WTC11 (cell line): ENCODE measurements around the gene SEC31B. TPM values are rescaled to one million over a fixed set of nuclear protein-coding genes. Genes with fewer than 3 reads are reported as not detected.

Experiments used
- ATAC-seq: fragments of 200-7000 bp; cut with Tn5 transposase; 2 replicates; pipeline ENCODE4 v1.10.0; 2021; ENCODE audit warnings: mild to moderate bottlenecking, moderate library complexity
- CTCF ChIA-PET: fragments of 300-600 bp; sonication (Branson Sonifier 250); formaldehyde crosslinking; loops from one replicate; lab custom pipeline; 2021; ENCODE audit warnings: antibody characterized with exemption; lab: Charles Lee
- POLR2A ChIA-PET: fragments of 350-600 bp; sonication (Branson Sonifier 250); formaldehyde crosslinking; loops from one replicate; lab custom pipeline; 2021; ENCODE audit warnings: antibody characterized with exemption; lab: Charles Lee
- DNase-seq: peaks from one replicate; pipeline ENCODE4 v3.0.0; 2021; ENCODE audit warnings: low spot score
- H3K27ac Mint-ChIP-seq: 2 replicates; pipeline ENCODE4 v1.8.0; 2021; ENCODE audit warnings: mixed read lengths
- H3K27me3 Mint-ChIP-seq: 2 replicates; pipeline ENCODE4 v1.8.0; 2021; ENCODE audit warnings: low read depth, mild to moderate bottlenecking, moderate library complexity, mixed read lengths
- H3K36me3 Mint-ChIP-seq: 2 replicates; pipeline ENCODE4 v1.8.0; 2021; ENCODE audit warnings: mixed read lengths
- H3K4me1 Mint-ChIP-seq: 2 replicates; pipeline ENCODE4 v1.8.0; 2022; ENCODE audit warnings: mixed read lengths
- H3K4me3 Mint-ChIP-seq: 2 replicates; pipeline ENCODE4 v1.8.0; 2021; ENCODE audit warnings: mild to moderate bottlenecking, moderate library complexity, mixed read lengths
- H3K9me3 Mint-ChIP-seq: 2 replicates; pipeline ENCODE4 v1.8.0; 2021; ENCODE audit warnings: mixed read lengths
- ATF3 ChIP-seq: sonication (generic); formaldehyde crosslinking; conservative IDR thresholded peaks from 2 replicates; pipeline ENCODE4 v1.8.1; 2022; ENCODE audit warnings: mild to moderate bottlenecking, missing genetic modification reagents
- CBFB ChIP-seq: sonication (generic); formaldehyde crosslinking; IDR thresholded peaks from 2 replicates; pipeline ENCODE4 v1.8.1; 2022; ENCODE audit warnings: mild to moderate bottlenecking, low read depth, missing genetic modification reagents
- CREB1 ChIP-seq: sonication (generic); formaldehyde crosslinking; IDR thresholded peaks from 2 replicates; pipeline ENCODE4 v1.8.0; 2023; ENCODE audit warnings: mild to moderate bottlenecking, missing genetic modification reagents
- ELF4 ChIP-seq: sonication (generic); formaldehyde crosslinking; IDR thresholded peaks from 2 replicates; pipeline ENCODE4 v1.8.1; 2022; ENCODE audit warnings: low read depth, mild to moderate bottlenecking, moderate library complexity, missing genetic modification reagents
- ERG ChIP-seq: fragments of 250-450 bp; sonication (Bioruptor Pico); IDR thresholded peaks from 2 replicates; pipeline ENCODE4 v1.8.0; 2021; ENCODE audit warnings: mild to moderate bottlenecking
- ETV6 ChIP-seq: sonication (generic); formaldehyde crosslinking; IDR thresholded peaks from 2 replicates; pipeline ENCODE4 v1.8.1; 2022; ENCODE audit warnings: mild to moderate bottlenecking, missing genetic modification reagents
- GABPB1 ChIP-seq: sonication (generic); formaldehyde crosslinking; IDR thresholded peaks from 2 replicates; pipeline ENCODE4 v1.8.1; 2023; ENCODE audit warnings: mild to moderate bottlenecking, missing genetic modification reagents
- HMGA2 ChIP-seq: fragments of 250-450 bp; sonication (Bioruptor Pico); IDR thresholded peaks from 2 replicates; pipeline ENCODE4 v1.4.0; 2021; ENCODE audit warnings: mild to moderate bottlenecking, moderate library complexity
- HMGXB4 ChIP-seq: sonication (generic); formaldehyde crosslinking; IDR thresholded peaks from 2 replicates; pipeline ENCODE4 v1.8.1; 2023; ENCODE audit warnings: mild to moderate bottlenecking, moderate library complexity, missing genetic modification reagents
- IRF2 ChIP-seq: sonication (generic); formaldehyde crosslinking; IDR thresholded peaks from 2 replicates; pipeline ENCODE4 v1.8.0; 2022; ENCODE audit warnings: low read depth, missing genetic modification reagents, borderline replicate concordance
- NFE2L1 ChIP-seq: sonication (generic); formaldehyde crosslinking; IDR thresholded peaks from 2 replicates; pipeline ENCODE4 v1.8.1; 2023; ENCODE audit warnings: missing genetic modification reagents
- NFYB ChIP-seq: sonication (generic); formaldehyde crosslinking; conservative IDR thresholded peaks from 2 replicates; pipeline ENCODE4 v1.8.0; 2022; ENCODE audit warnings: low read depth, missing genetic modification reagents
- NR2C2 ChIP-seq: sonication (generic); formaldehyde crosslinking; IDR thresholded peaks from 2 replicates; pipeline ENCODE4 v1.8.0; 2022; ENCODE audit warnings: mild to moderate bottlenecking, missing genetic modification reagents
- NR3C1 ChIP-seq: sonication (generic); formaldehyde crosslinking; conservative IDR thresholded peaks from 2 replicates; pipeline ENCODE4 v1.8.1; 2023; ENCODE audit warnings: low read depth, mild to moderate bottlenecking, missing genetic modification reagents
- PREB ChIP-seq: sonication (generic); formaldehyde crosslinking; IDR thresholded peaks from 2 replicates; pipeline ENCODE4 v1.8.1; 2022; ENCODE audit warnings: mild to moderate bottlenecking, missing genetic modification reagents, moderate library complexity, borderline replicate concordance
- SMAD4 ChIP-seq: sonication (generic); formaldehyde crosslinking; IDR thresholded peaks from 2 replicates; pipeline ENCODE4 v1.8.0; 2022; ENCODE audit warnings: mild to moderate bottlenecking, missing genetic modification reagents
- ZBTB21 ChIP-seq: sonication (generic); formaldehyde crosslinking; IDR thresholded peaks from 2 replicates; pipeline ENCODE4 v1.8.1; 2023; ENCODE audit warnings: mild to moderate bottlenecking, missing genetic modification reagents, borderline replicate concordance
- ZBTB43 ChIP-seq: sonication (generic); formaldehyde crosslinking; IDR thresholded peaks from 2 replicates; pipeline ENCODE4 v1.8.1; 2023; ENCODE audit warnings: mild to moderate bottlenecking, missing genetic modification reagents
- ZMAT4 ChIP-seq: fragments of 250-450 bp; sonication (Bioruptor Pico); IDR thresholded peaks from 2 replicates; pipeline ENCODE4 v1.9.0; 2021; ENCODE audit warnings: mild to moderate bottlenecking
- ZNF138 ChIP-seq: sonication (generic); formaldehyde crosslinking; conservative IDR thresholded peaks from 2 replicates; pipeline ENCODE4 v1.8.1; 2022; ENCODE audit warnings: mild to moderate bottlenecking, moderate library complexity, missing genetic modification reagents
- ZNF263 ChIP-seq: sonication (generic); formaldehyde crosslinking; IDR thresholded peaks from 2 replicates; pipeline ENCODE4 v1.8.1; 2022; ENCODE audit warnings: low read depth, mild to moderate bottlenecking, moderate library complexity, missing genetic modification reagents
- ZNF423 ChIP-seq: fragments of 250-450 bp; sonication (Bioruptor Pico); IDR thresholded peaks from 2 replicates; pipeline ENCODE4 v2.1.2; 2022; ENCODE audit warnings: mild to moderate bottlenecking, moderate library complexity
- ZSCAN18 ChIP-seq: fragments of 250-450 bp; sonication (Bioruptor Pico); IDR thresholded peaks from 2 replicates; pipeline ENCODE4 v2.1.2; 2022; ENCODE audit warnings: mild to moderate bottlenecking, moderate library complexity
- total RNA-seq: library from RNA; stranded (reverse); gene quantifications from 3 replicates; pipeline ENCODE4 v1.2.3, GENCODE V29; 2021

SEC31B gene
- total RNA-seq, 1 experiment from 2014 or later, result 6.7 TPM

GRCh38 chr10:100544950-100545349 lies 25.3 kb upstream of the SEC31B start:
- peaks cover 84% of the 10 kb centered on the region for H3K36me3 Mint-ChIP-seq
- H3K27me3 Mint-ChIP-seq, result no peaks in the 10 kb centered on the region
- no peaks in the 10 kb centered on the region for H3K9me3 Mint-ChIP-seq
- no peak for ATAC-seq
- CTCF ChIA-PET, result interaction anchor here (1.2 to 1.4 kb wide), 2 partner anchors 9 to 26 kb away, joined by 4 read pairs; partner anchors contain the start of gene HIF1AN
- H3K27ac Mint-ChIP-seq, result no peak overlapping the region
- no peaks in the 10 kb centered on the region for H3K4me1 Mint-ChIP-seq
- H3K4me3 Mint-ChIP-seq, result no peak overlapping the region
- no peak for TF ChIP-seq IRF2 (CRISPR knock-in tag)
- TF ChIP-seq NR2C2 (CRISPR knock-in tag), result no peak
- no peak for TF ChIP-seq HMGA2
- no peak for TF ChIP-seq PREB (CRISPR knock-in tag)
- TF ChIP-seq ELF4 (CRISPR knock-in tag), result no peak
- TF ChIP-seq NFYB (CRISPR knock-in tag), result no peak
- TF ChIP-seq ATF3 (CRISPR knock-in tag), result no peak
- TF ChIP-seq ERG (CRISPR knock-in tag), result no peak
- no peak for TF ChIP-seq ETV6 (CRISPR knock-in tag)
- TF ChIP-seq ZMAT4 (CRISPR knock-in tag), result no peak
- TF ChIP-seq NR3C1 (CRISPR knock-in tag), result no peak
- TF ChIP-seq, all 79 proteins: peak for 0
- DNase-seq, result no peak
- POLR2A ChIA-PET, result interaction anchor here (1.3 kb wide), 1 partner anchor 9 kb away, joined by 4 read pairs; the partner anchor contains the start of gene HIF1AN

GRCh38 chr10:100537475-100537874 lies 17.8 kb upstream of the SEC31B start:
- Mint-ChIP-seq H3K4me1 (peaks cover 7% of the 10 kb centered on the region; the same call in 1 of the 2 replicates), H3K27ac (0 out of 2 replicates have a peak overlapping the region, but pooled peaks have one; percentile 8), H3K27me3 (no peaks in the 10 kb centered on the region), H3K36me3 (peaks cover 42% of the 10 kb centered on the region), H3K4me3 (no peak overlapping the region), H3K9me3 (no peaks in the 10 kb centered on the region)
- DNase-seq (no peak), ATAC-seq (no peak)
- TF ChIP-seq ZSCAN18 (no peak), ZNF138 (CRISPR knock-in tag) (no peak), SMAD4 (no peak), GABPB1 (CRISPR knock-in tag) (no peak), ZBTB21 (no peak), ZNF263 (CRISPR knock-in tag) (no peak), HMGXB4 (no peak), ELF4 (CRISPR knock-in tag) (no peak), CBFB (CRISPR knock-in tag) (no peak), ZBTB43 (no peak), ZNF423 (CRISPR knock-in tag) (no peak), CREB1 (CRISPR knock-in tag) (no peak), HMGA2 (no peak), NFE2L1 (no peak)
- POLR2A ChIA-PET, result no interaction called here
- CTCF ChIA-PET, result interaction anchor here (4.1 kb wide), 1 partner anchor 31 kb away, joined by 42 read pairs; no protein-coding TSS in a partner anchor
